Measurements from ENCODE around the gene ACTG1.

- TF ChIP-seq CTCF (conservative IDR thresholded peaks at IDR 0.05; ENCODE audit: low read depth, low read length) (no peak), SMC3 (IDR thresholded peaks at IDR 0.05; ENCODE audit: low read depth, low read length) (no peak), MXI1 (IDR thresholded peaks at IDR 0.05; ENCODE audit: borderline replicate concordance, low read depth, low read length) (no peak), BHLHE40 (IDR thresholded peaks at IDR 0.05; ENCODE audit: low read depth, low read length) (no peak), POLR2A (IDR thresholded peaks at IDR 0.05; ENCODE audit: low read depth, low read length) (no peak), NFE2L2 (IDR thresholded peaks at IDR 0.05; ENCODE audit: low read depth, low read length) (no peak), MAFK (IDR thresholded peaks at IDR 0.05; ENCODE audit: low read depth, low read length) (no peak), USF2 (IDR thresholded peaks at IDR 0.05; ENCODE audit: low read depth, low read length) (no peak)
Measured at GRCh38 chr17:81539571-81539900, 26.9 kb upstream of the ACTG1 start.
